Heart right ventricle (tissue), 16 donors: ENCODE results near the gene DUT. TPM values are rescaled to one million over a fixed set of nuclear protein-coding genes. Genes with fewer than 3 reads are reported as not detected.
"Not testable (repeated sequence)": the region's sequence is repeated elsewhere in the genome, so short reads cannot be mapped to it uniquely, and the experiment has no call there.

Source experiments
- ATAC-seq, 8 donors: fragments of 200-7000 bp; cut with Tn5 transposase; one replicate each; pipeline ENCODE4 v1.9.1; 2020; ENCODE audit warnings: mild to moderate bottlenecking in 8 of 8, moderate library complexity in 8 of 8, moderate number of reproducible peaks in 1 of 8
- DNase-seq, 2 donors: peaks; one replicate each; pipeline ENCODE4 v3.0.0-alpha.2; 2020
- H3K27ac ChIP-seq, 10 donors: fragments of 200-600 bp; sonication (generic) in 2 of 10; one replicate each; pipeline versions ENCODE4 v1.5.0 to v1.8.0; 2020 to 2022; ENCODE audit warnings: mild to moderate bottlenecking in 3 of 10
- H3K27me3 ChIP-seq, 7 donors: fragments of 200-600 bp; one replicate each; pipeline ENCODE4 v1.8.0; 2021 to 2022; ENCODE audit warnings: mild to moderate bottlenecking in 2 of 7
- H3K36me3 ChIP-seq, 9 donors: fragments of 200-600 bp; sonication (generic) in 1 of 9; one replicate each; pipeline versions ENCODE4 v1.5.0 to v1.8.0; 2020 to 2022; ENCODE audit warnings: mild to moderate bottlenecking in 2 of 9
- H3K4me1 ChIP-seq, 9 donors: fragments of 200-600 bp; sonication (generic) in 1 of 9; one replicate each; pipeline versions ENCODE4 v1.5.0 to v1.8.0; 2020 to 2022; ENCODE audit warnings: mild to moderate bottlenecking in 4 of 9
- H3K4me3 ChIP-seq, 10 donors: fragments of 200-600 bp; sonication (generic) in 2 of 10; one replicate each; pipeline versions ENCODE4 v1.5.0 to v1.8.0; 2020 to 2022; ENCODE audit warnings: mild to moderate bottlenecking in 7 of 10, moderate library complexity in 2 of 10
- H3K9me3 ChIP-seq, 11 donors: fragments of 200-600 bp in 10 of 11; sonication (generic) in 2 of 11; one replicate each; pipeline versions ENCODE4 v1.5.0 to v1.8.0; 2013 to 2022; ENCODE audit warnings: mild to moderate bottlenecking in 2 of 11, control low read depth in 1 of 11, moderate library complexity in 1 of 11
- WGBS, 2 donors: extraction: QIAGEN DNeasy Blood & Tissue Kit; methylation state at CpG; one replicate each; pipeline ENCODE4 v1.1.7; 2013; ENCODE audit warnings: inconsistent platforms in 1 of 2; 5-methylcytosine and 5-hydroxymethylcytosine counted together
- intact Hi-C, 10 donors: fragments of 100-400 bp; cut with DNase I; formaldehyde crosslinking; loops; one replicate each; pipeline versions ENCODE4 v1.11.1 to v1.14.2; 2022
- polyA plus RNA-seq, 2 donors: library from polyadenylated mRNA; stranded (reverse); fragments of 200-250 nt; gene quantifications; one replicate each; pipeline ENCODE4 v1.2.3, GENCODE V29; 2013
- total RNA-seq, 10 donors: library from RNA; stranded (reverse); fragmentation: NEBNext Ultra II Directional in 3 of 10; extraction: Animal tissue kit (Norgen Biotek cat#: 25700) in 3 of 10; gene quantifications; one replicate each; pipeline versions ENCODE4 v1.2.1 to v1.2.4, GENCODE V29; 2021 to 2023
- TF ChIP-seq, protein P1 (sequence below), 9 donors: fragments of 200-600 bp; sonication (generic) in 2 of 9; IDR thresholded peaks; one replicate each; pipeline versions ENCODE4 v1.5.0 to v1.8.0; 2021 to 2022; ENCODE audit warnings: antibody characterized with exemption in 9 of 9, mild to moderate bottlenecking in 5 of 9, moderate library complexity in 1 of 9
- donor health status: Arrhythmogenic right ventricular cardiomyopathy.
- donor health status: ischemic (EF 13 %, LVEDD 7.1; RV severe dilation, severe dysfunction).
- donor health status: healthy with polysubstance abuse.
- donor health status: DM: no; HTN: yes; CAD: no.
- donor health status: DM: no; HTN: no; CAD: no.
- donor health status: ischemic (EF 25% LVEDD 6.9; RV normal size, moderate dysfunction).
- donor health status: ischemic (EF 25% LVEDD 5.7; RV mildly dilated, moderate dysfunction).
- donor health status: healthy.
- donor health status: DM: yes; HTN: yes; CAD: no.
- donor health status: Ischemic cardiomyopathy.
- donor health status: ischemic (EF 35%, LVEDD 5.7; RV mildly dilated, moderate dysfunction).
- donor health status: nonischemic (EF 11% LVEDD 7.7; RV severe dilation, severe dysfunction).
- donor health status: DM: yes; HTN: yes; CAD: no.
- donor health status: PGD.
- donor health status: ischemic (EF 29% LVEDD 5.4; RV normal size, mild dysfunction).
- donor health status: nonischemic (EF 23%, LVEDD 6.1; RV moderate dilation, normal function).

DUT gene
- total and polyA plus RNA-seq, 12 donors = 48.5 to 88.4 (median 62.7) TPM

GRCh38 chr15:48325400-48325799, 5.8 kb upstream of the DUT start:
- ATAC-seq (no peak), DNase-seq (no peak)
- H3K4me3 ChIP-seq = no peak overlapping the region
- no peaks in the 10 kb centered on the region for H3K27me3 ChIP-seq
- H3K9me3 ChIP-seq = no peaks in the 10 kb centered on the region
- intact Hi-C loops = no loop called here
- H3K27ac ChIP-seq = no peak overlapping the region
- TF ChIP-seq, protein P1, sequence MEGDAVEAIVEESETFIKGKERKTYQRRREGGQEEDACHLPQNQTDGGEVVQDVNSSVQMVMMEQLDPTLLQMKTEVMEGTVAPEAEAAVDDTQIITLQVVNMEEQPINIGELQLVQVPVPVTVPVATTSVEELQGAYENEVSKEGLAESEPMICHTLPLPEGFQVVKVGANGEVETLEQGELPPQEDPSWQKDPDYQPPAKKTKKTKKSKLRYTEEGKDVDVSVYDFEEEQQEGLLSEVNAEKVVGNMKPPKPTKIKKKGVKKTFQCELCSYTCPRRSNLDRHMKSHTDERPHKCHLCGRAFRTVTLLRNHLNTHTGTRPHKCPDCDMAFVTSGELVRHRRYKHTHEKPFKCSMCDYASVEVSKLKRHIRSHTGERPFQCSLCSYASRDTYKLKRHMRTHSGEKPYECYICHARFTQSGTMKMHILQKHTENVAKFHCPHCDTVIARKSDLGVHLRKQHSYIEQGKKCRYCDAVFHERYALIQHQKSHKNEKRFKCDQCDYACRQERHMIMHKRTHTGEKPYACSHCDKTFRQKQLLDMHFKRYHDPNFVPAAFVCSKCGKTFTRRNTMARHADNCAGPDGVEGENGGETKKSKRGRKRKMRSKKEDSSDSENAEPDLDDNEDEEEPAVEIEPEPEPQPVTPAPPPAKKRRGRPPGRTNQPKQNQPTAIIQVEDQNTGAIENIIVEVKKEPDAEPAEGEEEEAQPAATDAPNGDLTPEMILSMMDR (IDR thresholded peaks at IDR 0.05) = no peak
- 89 to 92% methylated on average over 5 of the region's 5 CpGs for WGBS, 2 donors
- H3K4me1 ChIP-seq = peaks cover 0 to 9% (median 6%) of the 10 kb centered on the region in 9 donors
- no peaks in the 10 kb centered on the region for H3K36me3 ChIP-seq

DNA sequence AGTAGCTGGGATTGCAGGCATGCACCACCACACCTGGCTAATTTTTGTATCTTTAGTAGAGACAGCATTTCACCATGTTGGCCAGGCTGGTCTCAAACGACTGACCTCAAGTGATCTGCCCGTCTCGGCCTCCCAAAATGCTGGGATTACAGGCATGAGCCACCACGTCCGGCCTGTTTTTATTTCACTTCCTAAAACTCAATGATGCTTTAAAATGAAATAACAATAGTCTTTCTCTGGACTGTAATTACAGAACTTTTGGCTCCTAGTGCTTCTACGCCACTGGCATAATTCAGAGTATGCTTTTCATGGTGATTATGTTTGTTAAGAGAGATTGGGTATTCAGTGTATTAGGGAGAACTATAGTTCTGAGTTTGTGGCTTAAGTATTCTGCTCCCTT, 5.0 kb upstream of the DUT start:
- 89 to 97% methylated on average over 6 of the region's 6 CpGs for WGBS, 2 donors
- DNase-seq, H3K27ac ChIP-seq, intact Hi-C loops, H3K27me3 ChIP-seq, H3K4me3 ChIP-seq, ATAC-seq, H3K36me3 ChIP-seq, H3K9me3 ChIP-seq: not testable (repeated sequence)
- peaks cover 0 to 11% (median 8%) of the 10 kb centered on the region in 9 donors for H3K4me1 ChIP-seq

DNA sequence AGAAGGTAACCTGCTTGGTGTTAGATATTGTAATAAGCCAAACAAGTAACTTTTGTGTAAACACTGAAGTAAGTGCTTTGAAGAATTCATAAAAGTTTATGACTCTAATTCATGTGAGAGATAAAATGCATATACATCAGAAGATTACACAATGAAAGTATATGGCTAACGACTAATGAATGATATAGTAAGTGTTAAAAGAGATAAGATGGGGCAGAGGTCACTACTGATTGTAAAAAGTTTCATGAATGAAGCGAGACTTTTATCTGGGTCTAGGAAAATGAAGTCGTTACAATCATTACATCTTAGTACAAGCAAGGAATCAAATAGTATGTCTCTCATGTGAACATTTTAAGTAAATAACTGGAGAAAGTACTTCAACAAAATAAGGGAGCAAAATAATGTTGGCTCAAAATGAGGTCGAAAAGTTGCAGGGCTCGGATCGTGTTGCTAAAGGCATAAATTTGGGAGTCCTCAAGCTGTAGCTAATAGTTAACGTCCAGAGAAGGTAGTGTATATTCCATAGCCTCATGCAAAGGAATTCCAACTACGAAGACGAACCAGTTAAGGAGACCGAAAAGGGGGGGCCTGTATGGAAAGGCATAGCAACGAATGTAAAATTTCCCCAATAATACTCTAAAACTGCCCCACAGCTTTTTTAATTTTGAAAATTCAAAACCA, 984 bp upstream of the DUT start:
- TF ChIP-seq, protein P1 (IDR thresholded peaks at IDR 0.05) = no peak
- intact Hi-C loops = loop anchor here in 1 of 10 donors (10.0 kb wide), 1 partner anchor 825 kb away; the partner anchor contains the start of gene COPS2
- peak overlapping the region; percentile 66 to 98 (median 86) for H3K4me3 ChIP-seq
- peak overlapping the region; percentile 95 to 100 (median 98) for H3K27ac ChIP-seq
- H3K27me3 ChIP-seq = no peaks in the 10 kb centered on the region
- H3K4me1 ChIP-seq = peaks cover 4 to 27% (median 16%) of the 10 kb centered on the region in 9 donors
- DNase-seq (no peak), ATAC-seq (no peak)
- H3K36me3 ChIP-seq = peaks cover 0 to 24% (median 0%) of the 10 kb centered on the region in 9 donors
- H3K9me3 ChIP-seq = no peaks in the 10 kb centered on the region
- 14 to 22% methylated on average over 11 of the region's 11 CpGs for WGBS, 2 donors

GRCh38 chr15:48331796-48332641, 790 bp downstream of the DUT start:
- peak; percentile 64 to 82 for DNase-seq
- peak; percentile 80 to 92 (median 86) for ATAC-seq
- WGBS, 2 donors = 1 to 2% methylated on average over 64 of the region's 64 CpGs
- no peaks in the 10 kb centered on the region for H3K27me3 ChIP-seq
- TF ChIP-seq, protein P1 (IDR thresholded peaks at IDR 0.05) = no peak
- peaks cover 0 to 42% (median 4%) of the 10 kb centered on the region in 9 donors for H3K36me3 ChIP-seq
- H3K9me3 ChIP-seq = no peaks in the 10 kb centered on the region
- intact Hi-C loops = loop anchor here in 1 of 10 donors (10.0 kb wide), 1 partner anchor 823 kb away; the partner anchor contains the start of gene COPS2
- H3K4me3 ChIP-seq = peak overlapping the region; percentile 66 to 98 (median 86)
- H3K4me1 ChIP-seq = peaks cover 4 to 32% (median 16%) of the 10 kb centered on the region in 9 donors
- H3K27ac ChIP-seq = peak overlapping the region; percentile 95 to 100 (median 98)
